CD4-positive, alpha-beta T cell (primary cell): ENCODE measurements around the gene STX1A. TPM values are rescaled to one million over a fixed set of nuclear protein-coding genes. Genes with fewer than 3 reads are reported as not detected.

Experiments used
- ATAC-seq: fragments of 200-7000 bp; cut with Tn5 transposase; one replicate; pipeline ENCODE4 v1.10.0; 2022; ENCODE audit warnings: mild to moderate bottlenecking; ENCODE audit not compliant: poor library complexity
- CTCF ChIA-PET: fragments of 350-600 bp; sonication (Branson Sonifier 250); formaldehyde crosslinking; loops from one replicate; lab custom pipeline; 2021; ENCODE audit warnings: antibody characterized with exemption, inconsistent platforms; lab: Charles Lee
- POLR2A ChIA-PET: fragments of 350-600 bp; sonication (Branson Sonifier 250); formaldehyde crosslinking; loops from one replicate; lab custom pipeline; 2021; ENCODE audit warnings: antibody characterized with exemption, inconsistent platforms; lab: Charles Lee
- DNase-seq, 14 experiments: peaks; one replicate each; pipeline ENCODE4 v3.0.0-alpha.2; 2013 to 2020; ENCODE audit warnings: mixed read lengths in 2 of 14
- H3K27ac ChIP-seq, 2 donors: one replicate each; pipeline versions ENCODE4 v1.5.1 to v1.7.0; 2013; ENCODE audit warnings: low read length in 2 of 2, low read depth in 1 of 2, mild to moderate bottlenecking in 1 of 2
- H3K27me3 ChIP-seq, 2 experiments: 1 replicate in 1 of 2; 2 replicates in 1 of 2; pipeline versions ENCODE4 v1.6.1 to v1.7.0; 2013; ENCODE audit warnings: low read length in 2 of 2, control low read depth in 1 of 2, mild to moderate bottlenecking in 1 of 2, moderate library complexity in 1 of 2; ENCODE audit not compliant: insufficient read depth in 2 of 2, control insufficient read depth in 1 of 2
- H3K36me3 ChIP-seq: one replicate; pipeline ENCODE4 v1.6.1; 2013; ENCODE audit warnings: low read length, control low read depth; ENCODE audit not compliant: insufficient read depth
- H3K4me1 ChIP-seq: one replicate; pipeline ENCODE4 v1.6.1; 2013; ENCODE audit warnings: low read length, control low read depth; ENCODE audit not compliant: insufficient read depth
- H3K4me3 ChIP-seq: one replicate; pipeline ENCODE4 v1.5.1; 2013; ENCODE audit warnings: mild to moderate bottlenecking, low read length, moderate library complexity
- H3K9me3 ChIP-seq, 2 experiments: 1 replicate in 1 of 2; 2 replicates in 1 of 2; pipeline versions ENCODE4 v1.6.1 to v1.7.0; 2013; ENCODE audit warnings: low read length in 2 of 2, mild to moderate bottlenecking in 2 of 2, control low read depth in 1 of 2, moderate library complexity in 1 of 2; ENCODE audit not compliant: control insufficient read depth in 1 of 2, insufficient read depth in 1 of 2
- H3K27ac Mint-ChIP-seq: one replicate; pipeline ENCODE4 v1.8.0; 2020; ENCODE audit warnings: mixed read lengths
- H3K27me3 Mint-ChIP-seq: one replicate; pipeline ENCODE4 v1.8.0; 2021; ENCODE audit warnings: mixed read lengths
- H3K36me3 Mint-ChIP-seq: one replicate; pipeline ENCODE4 v1.8.0; 2021; ENCODE audit warnings: low read depth, mixed read lengths
- H3K4me1 Mint-ChIP-seq: one replicate; pipeline ENCODE4 v1.8.0; 2021; ENCODE audit warnings: low read depth, mixed read lengths
- H3K4me3 Mint-ChIP-seq: one replicate; pipeline ENCODE4 v1.8.0; 2020; ENCODE audit warnings: mild to moderate bottlenecking, mixed read lengths
- H3K9me3 Mint-ChIP-seq: one replicate; pipeline ENCODE4 v1.8.0; 2020; ENCODE audit warnings: mixed read lengths
- intact Hi-C, 2 experiments: fragments of 100-400 bp; cut with DNase I in 1 of 2; cut with micrococcal nuclease in 1 of 2; formaldehyde crosslinking; loops; one replicate each; pipeline versions ENCODE4 v1.15.1 to v1.9.0; 2023 to 2025; cut with DNase I, micrococcal nuclease
- total RNA-seq, 174 experiments: library from RNA in 2 of 174; stranded (reverse) in 2 of 174; gene quantifications; one replicate each; pipeline ENCODE4 v1.2.3 and lab custom pipeline; 2021 to 2026
- TF ChIP-seq, protein P1 (sequence below): fragments of 200-600 bp; IDR thresholded peaks from one replicate; pipeline ENCODE4 v1.8.0; 2022; ENCODE audit warnings: antibody characterized with exemption, mild to moderate bottlenecking

Gene STX1A
- total RNA-seq, 2 experiments from 2014 or later = 15.5 to 20.7 TPM

DNA sequence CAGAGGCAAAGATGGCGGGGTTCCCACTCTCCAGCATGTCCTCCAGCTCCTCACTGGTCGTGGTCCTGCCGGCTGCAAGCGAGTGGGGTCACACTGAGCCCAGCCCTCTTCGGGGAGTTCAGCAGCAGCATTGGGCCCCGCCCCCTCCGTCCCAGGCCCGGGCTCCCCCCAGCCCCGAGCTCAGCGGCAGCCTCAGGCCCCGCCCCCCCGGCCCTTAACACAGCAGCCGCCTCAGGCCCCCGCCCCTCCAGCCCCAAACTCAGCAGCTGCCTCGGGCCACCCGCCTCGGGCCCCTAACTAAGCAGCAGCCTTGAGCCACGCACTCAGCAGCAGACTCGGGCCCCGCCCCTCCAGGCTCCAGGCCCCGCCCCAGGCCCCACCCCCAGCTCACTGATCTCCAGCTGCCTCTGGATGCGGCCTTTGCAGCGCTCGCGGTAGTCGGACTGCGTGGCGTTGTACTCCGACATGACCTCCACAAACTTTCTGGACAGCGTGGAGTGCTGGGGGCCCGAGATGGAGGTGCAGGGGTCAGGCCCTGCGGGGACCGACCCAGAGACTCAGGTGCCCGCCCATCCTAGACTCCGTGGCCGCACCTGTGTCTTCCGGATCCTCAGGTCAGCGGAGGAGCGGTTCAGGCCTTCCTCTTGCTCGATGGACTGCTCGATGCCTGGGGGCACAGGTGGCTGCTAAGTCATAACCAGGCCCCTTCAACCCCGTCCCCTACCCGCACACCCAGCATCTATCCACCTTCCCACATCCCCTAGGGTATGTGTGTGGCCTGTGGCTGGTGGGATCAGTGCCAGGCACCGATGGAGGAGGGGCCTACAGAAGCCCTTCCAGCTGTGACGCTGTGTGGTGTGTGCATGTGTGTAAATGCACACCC is 15.5 kb downstream of the STX1A start:
- Histone ChIP-seq H3K36me3 (peaks cover 18% of the 10 kb centered on the region), H3K27me3 (no peaks in the 10 kb centered on the region), H3K9me3 (no peaks in the 10 kb centered on the region), H3K27ac (no peak overlapping the region), H3K4me3 (no peak overlapping the region), H3K4me1 (peaks cover 15% of the 10 kb centered on the region)
- intact Hi-C loops = no loop called here
- Mint-ChIP-seq H3K27ac (no peak overlapping the region), H3K27me3 (no peaks in the 10 kb centered on the region), H3K9me3 (no peaks in the 10 kb centered on the region), H3K36me3 (peaks cover 14% of the 10 kb centered on the region), H3K4me1 (peaks cover 7% of the 10 kb centered on the region), H3K4me3 (no peak overlapping the region)
- TF ChIP-seq, protein P1, sequence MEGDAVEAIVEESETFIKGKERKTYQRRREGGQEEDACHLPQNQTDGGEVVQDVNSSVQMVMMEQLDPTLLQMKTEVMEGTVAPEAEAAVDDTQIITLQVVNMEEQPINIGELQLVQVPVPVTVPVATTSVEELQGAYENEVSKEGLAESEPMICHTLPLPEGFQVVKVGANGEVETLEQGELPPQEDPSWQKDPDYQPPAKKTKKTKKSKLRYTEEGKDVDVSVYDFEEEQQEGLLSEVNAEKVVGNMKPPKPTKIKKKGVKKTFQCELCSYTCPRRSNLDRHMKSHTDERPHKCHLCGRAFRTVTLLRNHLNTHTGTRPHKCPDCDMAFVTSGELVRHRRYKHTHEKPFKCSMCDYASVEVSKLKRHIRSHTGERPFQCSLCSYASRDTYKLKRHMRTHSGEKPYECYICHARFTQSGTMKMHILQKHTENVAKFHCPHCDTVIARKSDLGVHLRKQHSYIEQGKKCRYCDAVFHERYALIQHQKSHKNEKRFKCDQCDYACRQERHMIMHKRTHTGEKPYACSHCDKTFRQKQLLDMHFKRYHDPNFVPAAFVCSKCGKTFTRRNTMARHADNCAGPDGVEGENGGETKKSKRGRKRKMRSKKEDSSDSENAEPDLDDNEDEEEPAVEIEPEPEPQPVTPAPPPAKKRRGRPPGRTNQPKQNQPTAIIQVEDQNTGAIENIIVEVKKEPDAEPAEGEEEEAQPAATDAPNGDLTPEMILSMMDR = no peak
- ATAC-seq (peak; percentile 75), DNase-seq (peak in 10 of 14 experiments; percentile 11 to 81 (median 40))
- ChIA-PET POLR2A (interaction anchor here (0.8 kb wide), 1 partner anchor 181 kb away, joined by 3 read pairs; the partner anchor contains the start of gene BAZ1B), CTCF (interaction anchor here (1.4 kb wide), 1 partner anchor 36 kb away, joined by 4 read pairs; the partner anchor contains the start of gene VPS37D)

DNA sequence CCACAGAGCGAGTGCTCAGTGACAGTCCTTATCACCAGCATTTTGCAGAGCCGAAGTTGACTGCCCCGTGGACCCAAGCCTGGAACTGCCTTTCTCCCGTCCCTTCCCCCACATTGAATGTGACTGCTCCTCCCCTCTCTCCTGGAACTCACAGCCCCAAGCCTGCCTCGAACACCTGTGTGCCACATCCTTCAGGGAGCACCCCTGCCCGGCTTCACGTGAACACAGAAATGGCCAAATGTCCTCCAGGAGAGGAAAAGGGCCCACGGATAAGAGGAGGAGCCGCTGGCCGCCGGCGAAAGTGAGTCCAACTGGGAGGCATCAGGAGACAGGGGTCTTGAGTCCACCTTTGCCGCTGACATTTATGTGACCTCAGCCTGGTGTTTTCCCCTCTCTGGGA is 16.2 kb downstream of the STX1A start:
- ChIA-PET POLR2A (no interaction called here), CTCF (interaction anchor here (1.4 kb wide), 1 partner anchor 35 kb away, joined by 4 read pairs; the partner anchor contains the start of gene VPS37D)
- H3K27me3 ChIP-seq = no peaks in the 10 kb centered on the region
- no peak overlapping the region for H3K4me3 ChIP-seq
- Mint-ChIP-seq H3K27ac (no peak overlapping the region), H3K36me3 (peaks cover 22% of the 10 kb centered on the region), H3K9me3 (no peaks in the 10 kb centered on the region), H3K4me1 (peaks cover 7% of the 10 kb centered on the region), H3K4me3 (peak overlapping the region; percentile 62), H3K27me3 (no peaks in the 10 kb centered on the region)
- DNase-seq (no peak), ATAC-seq (no peak)
- intact Hi-C loops = no loop called here
- H3K9me3 ChIP-seq = no peaks in the 10 kb centered on the region
- no peak overlapping the region for H3K27ac ChIP-seq
- TF ChIP-seq, protein P1 = no peak
- peaks cover 23% of the 10 kb centered on the region for H3K36me3 ChIP-seq
- peaks cover 15% of the 10 kb centered on the region for H3K4me1 ChIP-seq

DNA sequence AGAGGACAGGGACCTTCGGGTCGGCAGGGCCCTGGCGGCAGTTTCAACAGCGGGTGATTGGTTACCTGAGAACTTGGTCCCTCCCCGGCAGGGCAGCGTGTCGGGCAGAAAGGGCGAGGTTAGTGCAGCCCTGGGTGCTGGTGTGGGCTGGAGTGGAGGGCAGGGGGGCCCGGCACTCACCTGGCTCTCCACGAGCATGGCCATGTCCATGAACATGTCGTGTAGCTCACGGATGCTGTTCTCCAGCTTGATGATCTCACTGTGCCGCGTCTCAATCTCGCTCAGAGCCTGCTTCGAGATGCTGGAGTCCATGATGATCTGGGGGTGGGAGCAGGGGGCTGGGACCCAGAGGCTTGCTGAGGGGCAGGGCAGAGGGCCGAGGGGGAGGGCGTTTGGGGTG is 16.8 kb downstream of the STX1A start:
- CTCF ChIA-PET = interaction anchor here (1.0 kb wide), 1 partner anchor 32 kb away, joined by 5 read pairs; no protein-coding TSS in a partner anchor
- no peaks in the 10 kb centered on the region for H3K27me3 Mint-ChIP-seq
- H3K36me3 Mint-ChIP-seq = peaks cover 28% of the 10 kb centered on the region
- peaks cover 7% of the 10 kb centered on the region for H3K4me1 Mint-ChIP-seq
- H3K4me1 ChIP-seq = peaks cover 15% of the 10 kb centered on the region
- POLR2A ChIA-PET = interaction anchor here (1.0 kb wide), 1 partner anchor 36 kb away, joined by 4 read pairs; the partner anchor contains the start of gene ABHD11
- no peak for ATAC-seq
- H3K27ac Mint-ChIP-seq = no peak overlapping the region
- no peak overlapping the region for H3K27ac ChIP-seq
- TF ChIP-seq, protein P1 = no peak
- no peak overlapping the region for H3K4me3 ChIP-seq
- H3K9me3 ChIP-seq = no peaks in the 10 kb centered on the region
- intact Hi-C loops = no loop called here
- no peaks in the 10 kb centered on the region for H3K9me3 Mint-ChIP-seq
- H3K36me3 ChIP-seq = peaks cover 27% of the 10 kb centered on the region
- no peak for DNase-seq
- no peaks in the 10 kb centered on the region for H3K27me3 ChIP-seq
- no peak overlapping the region for H3K4me3 Mint-ChIP-seq
